Measurements from ENCODE around the gene HEATR5A.

HEATR5A gene

GRCh38 chr14:31297701-31298344 is 122.5 kb downstream of the HEATR5A start:
- Histone ChIP-seq H2AFZ (no peak overlapping the region), H3K27ac (no peak overlapping the region), H3K4me1 (no peaks in the 10 kb centered on the region), H3K27me3 (ENCODE audit: control insufficient read depth, insufficient read depth, low read length) (no peaks in the 10 kb centered on the region), H3K4me3 (ENCODE audit: low read depth, low read length) (no peak overlapping the region), H3K9ac (no peak overlapping the region), H3K79me2 (no peaks in the 10 kb centered on the region), H3K36me3 (ENCODE audit: control insufficient read depth, insufficient read depth, low read length) (no peaks in the 10 kb centered on the region), H3K9me3 (ENCODE audit: control insufficient read depth, low read length) (no peaks in the 10 kb centered on the region), H3K4me2 (ENCODE audit: low read length) (no peak overlapping the region)
- TF ChIP-seq, protein P1, sequence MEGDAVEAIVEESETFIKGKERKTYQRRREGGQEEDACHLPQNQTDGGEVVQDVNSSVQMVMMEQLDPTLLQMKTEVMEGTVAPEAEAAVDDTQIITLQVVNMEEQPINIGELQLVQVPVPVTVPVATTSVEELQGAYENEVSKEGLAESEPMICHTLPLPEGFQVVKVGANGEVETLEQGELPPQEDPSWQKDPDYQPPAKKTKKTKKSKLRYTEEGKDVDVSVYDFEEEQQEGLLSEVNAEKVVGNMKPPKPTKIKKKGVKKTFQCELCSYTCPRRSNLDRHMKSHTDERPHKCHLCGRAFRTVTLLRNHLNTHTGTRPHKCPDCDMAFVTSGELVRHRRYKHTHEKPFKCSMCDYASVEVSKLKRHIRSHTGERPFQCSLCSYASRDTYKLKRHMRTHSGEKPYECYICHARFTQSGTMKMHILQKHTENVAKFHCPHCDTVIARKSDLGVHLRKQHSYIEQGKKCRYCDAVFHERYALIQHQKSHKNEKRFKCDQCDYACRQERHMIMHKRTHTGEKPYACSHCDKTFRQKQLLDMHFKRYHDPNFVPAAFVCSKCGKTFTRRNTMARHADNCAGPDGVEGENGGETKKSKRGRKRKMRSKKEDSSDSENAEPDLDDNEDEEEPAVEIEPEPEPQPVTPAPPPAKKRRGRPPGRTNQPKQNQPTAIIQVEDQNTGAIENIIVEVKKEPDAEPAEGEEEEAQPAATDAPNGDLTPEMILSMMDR (IDR thresholded peaks at IDR 0.05): no peak

DNA sequence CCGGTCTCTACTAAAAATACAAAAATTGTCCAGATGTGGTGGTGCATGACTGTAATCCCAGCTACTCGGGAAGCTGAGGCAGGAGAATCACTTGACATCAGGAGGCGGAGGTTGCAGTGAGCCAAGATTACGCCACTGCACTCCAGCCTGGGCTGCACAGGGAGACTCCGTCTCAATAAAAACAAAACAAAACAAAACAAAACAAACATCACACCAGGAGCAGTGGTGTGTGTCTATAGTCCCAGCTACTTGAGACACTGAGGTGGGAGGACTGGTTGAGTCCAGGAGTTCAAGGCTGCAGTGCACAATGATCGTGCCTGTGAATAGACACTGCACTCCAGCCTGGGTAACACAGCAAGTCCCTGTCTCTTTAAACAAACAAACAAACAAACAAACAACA is 123.2 kb downstream of the HEATR5A start:
- no peak overlapping the region for H3K9ac ChIP-seq
- H3K9me3 ChIP-seq (ENCODE audit: control insufficient read depth, low read length): no peaks in the 10 kb centered on the region
- H3K27me3 ChIP-seq (ENCODE audit: control insufficient read depth, insufficient read depth, low read length): no peaks in the 10 kb centered on the region
- no peaks in the 10 kb centered on the region for H3K4me1 ChIP-seq
- no peak overlapping the region for H2AFZ ChIP-seq
- H3K4me3 ChIP-seq (ENCODE audit: low read depth, low read length): no peak overlapping the region
- no peaks in the 10 kb centered on the region for H3K79me2 ChIP-seq
- H3K4me2 ChIP-seq (ENCODE audit: low read length): no peak overlapping the region
- no peaks in the 10 kb centered on the region for H3K36me3 ChIP-seq (ENCODE audit: control insufficient read depth, insufficient read depth, low read length)
- TF ChIP-seq, protein P1 (IDR thresholded peaks at IDR 0.05): no peak
- H3K27ac ChIP-seq: no peak overlapping the region

DNA sequence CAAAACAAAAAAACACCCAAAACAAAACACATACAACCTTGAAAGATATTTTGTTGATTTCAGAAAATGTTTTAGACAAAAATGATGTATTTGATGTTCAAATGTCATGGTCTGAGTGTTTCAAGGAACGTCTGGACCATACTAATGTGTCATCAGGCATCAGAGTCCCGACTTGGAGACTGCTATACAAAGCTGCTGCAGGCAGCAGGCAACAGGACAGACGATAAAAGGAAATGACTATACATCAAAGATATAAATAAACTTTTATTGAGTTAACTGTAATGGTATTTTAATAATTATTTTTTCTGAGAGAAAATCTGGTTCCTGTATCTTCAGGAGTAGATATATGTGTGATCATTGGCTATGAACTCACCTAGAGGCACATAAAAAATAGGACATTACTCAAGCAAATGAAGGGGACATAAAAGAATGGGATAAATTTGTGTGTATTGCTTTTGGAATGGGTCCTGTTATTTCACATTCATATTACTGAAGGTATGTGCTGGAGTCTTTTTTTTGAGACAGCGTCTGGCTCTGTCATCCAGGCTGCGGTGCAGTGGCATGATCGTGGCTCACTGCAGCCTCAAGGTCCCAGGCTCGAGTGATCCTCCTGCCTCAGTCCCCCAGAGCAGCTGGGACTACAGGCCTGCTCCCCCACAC is 125.5 kb downstream of the HEATR5A start:
- Histone ChIP-seq H2AFZ (no peak overlapping the region), H3K9ac (no peak overlapping the region), H3K4me3 (ENCODE audit: low read depth, low read length) (no peak overlapping the region), H3K27me3 (ENCODE audit: control insufficient read depth, insufficient read depth, low read length) (no peaks in the 10 kb centered on the region), H3K36me3 (ENCODE audit: control insufficient read depth, insufficient read depth, low read length) (no peaks in the 10 kb centered on the region), H3K79me2 (no peaks in the 10 kb centered on the region), H3K4me2 (ENCODE audit: low read length) (no peak overlapping the region), H3K9me3 (ENCODE audit: control insufficient read depth, low read length) (no peaks in the 10 kb centered on the region), H3K27ac (no peak overlapping the region), H3K4me1 (no peaks in the 10 kb centered on the region)
- TF ChIP-seq, protein P1 (IDR thresholded peaks at IDR 0.05): no peak

DNA sequence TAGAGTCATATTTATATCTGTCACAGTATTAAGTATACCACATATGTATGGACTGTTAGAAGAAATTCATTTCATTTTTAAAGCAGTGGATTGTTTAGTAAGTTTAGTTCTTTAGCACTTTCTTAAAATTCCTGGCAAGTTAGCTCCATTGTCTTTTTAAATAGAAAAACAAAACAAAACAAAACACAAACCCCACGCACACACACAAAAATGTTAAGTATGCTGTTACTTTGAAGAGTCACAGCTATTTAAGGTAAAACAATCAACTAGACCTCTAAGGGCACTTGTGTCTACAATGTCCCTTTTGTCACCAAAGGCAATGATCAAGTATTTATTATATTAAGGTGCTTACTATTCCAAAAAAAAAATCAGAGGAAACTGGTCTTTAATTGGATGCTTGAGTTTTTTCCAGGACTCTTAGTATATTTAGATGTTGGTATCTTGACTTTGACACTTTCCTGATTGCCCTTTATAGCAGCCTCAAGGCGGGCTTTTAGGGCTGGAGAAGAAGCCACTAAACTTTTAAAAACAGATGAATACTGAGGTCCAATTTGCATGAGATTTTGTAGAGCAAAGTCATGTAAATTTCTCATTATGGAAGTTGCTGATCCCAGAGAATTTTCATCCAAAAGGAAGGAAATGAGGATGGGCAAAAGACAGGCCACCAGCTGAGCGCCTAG is 127.3 kb downstream of the HEATR5A start:
- Histone ChIP-seq H3K36me3 (ENCODE audit: control insufficient read depth, insufficient read depth, low read length) (no peaks in the 10 kb centered on the region), H3K4me1 (no peaks in the 10 kb centered on the region), H3K9ac (no peak overlapping the region), H3K79me2 (no peaks in the 10 kb centered on the region), H3K4me2 (ENCODE audit: low read length) (no peak overlapping the region), H3K27me3 (ENCODE audit: control insufficient read depth, insufficient read depth, low read length) (no peaks in the 10 kb centered on the region), H3K9me3 (ENCODE audit: control insufficient read depth, low read length) (no peaks in the 10 kb centered on the region), H3K4me3 (ENCODE audit: low read depth, low read length) (no peak overlapping the region), H2AFZ (no peak overlapping the region), H3K27ac (no peak overlapping the region)
- TF ChIP-seq, protein P1 (IDR thresholded peaks at IDR 0.05): no peak

Measured in parathyroid adenoma (tissue), 2 donors.